Panc1 (cell line): Measurements from ENCODE around the gene DYNLT1. TPM values are rescaled to one million over a fixed set of nuclear protein-coding genes. Genes with fewer than 3 reads are reported as not detected.

Experiments
- ATAC-seq: fragments of 200-7000 bp; cut with Tn5 transposase; 2 replicates; pipeline ENCODE4 v1.9.1; 2020; ENCODE audit warnings: mild to moderate bottlenecking, moderate library complexity
- BruUV-seq: library from RNA; stranded (reverse); fragments of 400-500 nt; replicated peaks from 2 replicates; lab custom pipeline; 2021; lab: Mats Ljungman, UMichigan
- CTCF ChIA-PET: fragments of 300-600 bp; sonication (Branson Sonifier 250); formaldehyde crosslinking; loops from one replicate; lab custom pipeline; 2022; ENCODE audit warnings: antibody characterized with exemption; lab: Charles Lee
- POLR2A ChIA-PET: fragments of 300-600 bp; sonication (Branson Sonifier 250); formaldehyde crosslinking; loops from one replicate; lab custom pipeline; 2022; ENCODE audit warnings: antibody characterized with exemption; lab: Charles Lee
- DNase-seq: peaks from one replicate; pipeline ENCODE4 v3.0.0-alpha.2; 2010; ENCODE audit warnings: low read depth, low spot score
- H3K27ac ChIP-seq: 2 replicates; pipeline ENCODE4 v1.5.1; 2011; ENCODE audit warnings: mild to moderate bottlenecking, low read length, inconsistent platforms
- H3K27me3 ChIP-seq: fragments of 200-500 bp; sonication (Bioruptor generic); 2 replicates; pipeline ENCODE4 v1.6.0; 2014; ENCODE audit warnings: low read length, inconsistent platforms; ENCODE audit not compliant: control insufficient read depth, insufficient read depth
- H3K36me3 ChIP-seq: fragments of 200-500 bp; sonication (Bioruptor generic); 2 replicates; pipeline ENCODE4 v1.5.1; 2014; ENCODE audit warnings: inconsistent platforms, mild to moderate bottlenecking, low read length, moderate library complexity; ENCODE audit not compliant: control insufficient read depth, insufficient read depth
- H3K4me1 ChIP-seq: 2 replicates; pipeline ENCODE4 v1.5.1; 2011; ENCODE audit warnings: inconsistent platforms, mild to moderate bottlenecking, low read length, moderate library complexity; ENCODE audit not compliant: control insufficient read depth, insufficient read depth
- H3K4me3 ChIP-seq, 2 experiments: 2 replicates each; pipeline ENCODE4 v1.5.1; 2011 to 2012; ENCODE audit warnings: low read depth in 2 of 2, low read length in 2 of 2, mild to moderate bottlenecking in 2 of 2, inconsistent platforms in 1 of 2, moderate library complexity in 1 of 2
- H3K9me3 ChIP-seq: fragments of 200-500 bp; sonication (Bioruptor generic); 2 replicates; pipeline ENCODE4 v1.5.1; 2014; ENCODE audit warnings: low read depth, mild to moderate bottlenecking, inconsistent platforms, low read length, moderate library complexity; ENCODE audit not compliant: control insufficient read depth, insufficient read depth
- CTCF ChIP-seq: fragments of 450-650 bp; IDR thresholded peaks from 2 replicates; pipeline ENCODE4 v1.5.1; 2017; ENCODE audit warnings: mild to moderate bottlenecking
- POLR2AphosphoS5 ChIP-seq: IDR thresholded peaks from 2 replicates; pipeline ENCODE4 v1.6.1; 2012; ENCODE audit warnings: mild to moderate bottlenecking, low read depth, low read length, moderate library complexity
- REST ChIP-seq, 2 experiments: IDR thresholded peaks; 2 replicates each; pipeline ENCODE4 v1.6.1; 2011 to 2012; ENCODE audit warnings: low read depth in 2 of 2, control low read depth in 1 of 2, low read length in 1 of 2, mild to moderate bottlenecking in 1 of 2, moderate library complexity in 1 of 2; ENCODE audit not compliant: insufficient read depth in 1 of 2
- SIN3A ChIP-seq: IDR thresholded peaks from 2 replicates; pipeline ENCODE4 v1.6.1; 2012; ENCODE audit warnings: low read depth, mild to moderate bottlenecking, low read length, moderate library complexity, borderline replicate concordance; ENCODE audit not compliant: insufficient read depth
- TCF7L2 ChIP-seq: IDR thresholded peaks from 2 replicates; pipeline ENCODE4 v1.6.1; 2011; ENCODE audit warnings: mild to moderate bottlenecking, low read depth, low read length, inconsistent platforms
- in situ Hi-C: cut with HindIII; loops from 2 replicates; pipeline ENCODE4 v1.10.0; 2016; ENCODE audit warnings: low sequenced_read_pairs, low pct_unique_long_range_greater_than_20kb
- intact Hi-C: fragments of 100-400 bp; cut with micrococcal nuclease; formaldehyde crosslinking; loops from one replicate; pipeline ENCODE4 v1.10.0; 2022; ENCODE audit not compliant: unreplicated experiment
- total RNA-seq: library from RNA; stranded (reverse); gene quantifications from one replicate; pipeline ENCODE4 v1.2.1, GENCODE V29; 2021; ENCODE audit not compliant: unreplicated experiment

DYNLT1 gene
- total RNA-seq, 1 experiment from 2014 or later: 137 TPM

- in situ Hi-C loops: no loop called here
- ATAC-seq: no peak
- peaks cover 44% of the 10 kb centered on the region for H3K4me1 ChIP-seq
- no peak for DNase-seq
- intact Hi-C loops: no loop called here
- H3K36me3 ChIP-seq: peaks cover under 1% of the 10 kb centered on the region; the same call in 1 of the 2 replicates
- no peak overlapping the region for H3K27ac ChIP-seq
- H3K27me3 ChIP-seq: no peaks in the 10 kb centered on the region
- CTCF ChIA-PET: no interaction called here
- no peaks in the 10 kb centered on the region for H3K9me3 ChIP-seq
- no peak overlapping the region for H3K4me3 ChIP-seq
- POLR2A ChIA-PET: interaction anchor here (0.6 kb wide), 1 partner anchor 27 kb away, joined by 5 read pairs; no protein-coding TSS in a partner anchor
- TF ChIP-seq REST (IDR thresholded peaks at IDR 0.05; ENCODE audit: insufficient read depth in 1 of 2, low read depth in 2 of 2, low read length in 1 of 2): no peak
- no peak for TF ChIP-seq TCF7L2
- TF ChIP-seq CTCF: no peak
- no peak for TF ChIP-seq POLR2AphosphoS5
- no peak for TF ChIP-seq SIN3A
- BruUV-seq: TSS peak; percentile 37
These were observed 1.7 kb upstream of the DYNLT1 start for GRCh38 chr6:158646023-158646910.

GRCh38 chr6:158645064-158646022 lies 800 bp upstream of the DYNLT1 start:
- Histone ChIP-seq H3K36me3 (peaks cover 3% of the 10 kb centered on the region; the same call in 1 of the 2 replicates), H3K9me3 (no peaks in the 10 kb centered on the region), H3K27ac (peak overlapping the region; percentile 85), H3K27me3 (no peaks in the 10 kb centered on the region), H3K4me3 (peak overlapping the region; percentile 74 to 90), H3K4me1 (peaks cover 44% of the 10 kb centered on the region)
- intact Hi-C loops (no loop called here), in situ Hi-C loops (no loop called here)
- ChIA-PET POLR2A (interaction anchor here (0.6 to 0.8 kb wide), 4 partner anchors 15 to 52 kb away, joined by 3 to 5 read pairs (median 4); no protein-coding TSS in a partner anchor), CTCF (interaction anchor here (0.9 kb wide), 1 partner anchor 431 kb away, joined by 3 read pairs; no protein-coding TSS in a partner anchor)
- TF ChIP-seq REST (IDR thresholded peaks at IDR 0.05; ENCODE audit: insufficient read depth in 1 of 2, low read depth in 2 of 2, low read length in 1 of 2): no peak
- TF ChIP-seq CTCF: no peak
- no peak for TF ChIP-seq TCF7L2
- no peak for TF ChIP-seq POLR2AphosphoS5
- TF ChIP-seq SIN3A: no peak
- ATAC-seq (no peak), DNase-seq (no peak)
- no TSS peak for BruUV-seq
